ENCODE measurements around the gene SCN9A. TPM values are rescaled to one million over a fixed set of nuclear protein-coding genes. Genes with fewer than 3 reads are reported as not detected.

The SCN9A gene
- total RNA-seq, 1 donor from 2014 or later = 11.2 TPM

- Mint-ChIP-seq H3K36me3 (ENCODE audit: unreplicated experiment) (no peaks in the 10 kb centered on the region), H3K4me1 (ENCODE audit: low read depth, unreplicated experiment) (no peaks in the 10 kb centered on the region), H3K27me3 (ENCODE audit: unreplicated experiment) (no peaks in the 10 kb centered on the region), H3K27ac (ENCODE audit: unreplicated experiment) (no peak overlapping the region), H3K4me3 (ENCODE audit: unreplicated experiment) (no peak overlapping the region), H3K9me3 (ENCODE audit: unreplicated experiment) (no peaks in the 10 kb centered on the region)
- no peak for TF ChIP-seq CTCF (IDR thresholded peaks at IDR 0.05; ENCODE audit: partially characterized antibody, unreplicated experiment)
- DNase-seq = no peak
Observed at GRCh38 chr2:166238176-166238575, 137.6 kb downstream of the SCN9A start.

GRCh38 chr2:166234112-166234846 is 141.5 kb downstream of the SCN9A start:
- Mint-ChIP-seq H3K4me3 (ENCODE audit: unreplicated experiment) (no peak overlapping the region), H3K9me3 (ENCODE audit: unreplicated experiment) (no peaks in the 10 kb centered on the region), H3K27ac (ENCODE audit: unreplicated experiment) (no peak overlapping the region), H3K4me1 (ENCODE audit: low read depth, unreplicated experiment) (no peaks in the 10 kb centered on the region), H3K36me3 (ENCODE audit: unreplicated experiment) (no peaks in the 10 kb centered on the region), H3K27me3 (ENCODE audit: unreplicated experiment) (no peaks in the 10 kb centered on the region)
- no peak for DNase-seq
- no peak for TF ChIP-seq CTCF (IDR thresholded peaks at IDR 0.05; ENCODE audit: partially characterized antibody, unreplicated experiment)

- no peak for DNase-seq
- Mint-ChIP-seq H3K27me3 (ENCODE audit: unreplicated experiment) (no peaks in the 10 kb centered on the region), H3K27ac (ENCODE audit: unreplicated experiment) (no peak overlapping the region), H3K36me3 (ENCODE audit: unreplicated experiment) (no peaks in the 10 kb centered on the region), H3K4me1 (ENCODE audit: low read depth, unreplicated experiment) (no peaks in the 10 kb centered on the region), H3K9me3 (ENCODE audit: unreplicated experiment) (no peaks in the 10 kb centered on the region), H3K4me3 (ENCODE audit: unreplicated experiment) (no peak overlapping the region)
- no peak for TF ChIP-seq CTCF (IDR thresholded peaks at IDR 0.05; ENCODE audit: partially characterized antibody, unreplicated experiment)
Observed at GRCh38 chr2:166233244-166233643, 142.5 kb downstream of the SCN9A start.

- Mint-ChIP-seq H3K4me1 (ENCODE audit: low read depth, unreplicated experiment) (no peaks in the 10 kb centered on the region), H3K36me3 (ENCODE audit: unreplicated experiment) (no peaks in the 10 kb centered on the region), H3K27me3 (ENCODE audit: unreplicated experiment) (no peaks in the 10 kb centered on the region), H3K4me3 (ENCODE audit: unreplicated experiment) (no peak overlapping the region), H3K9me3 (ENCODE audit: unreplicated experiment) (no peaks in the 10 kb centered on the region), H3K27ac (ENCODE audit: unreplicated experiment) (no peak overlapping the region)
- no peak for TF ChIP-seq CTCF (IDR thresholded peaks at IDR 0.05; ENCODE audit: partially characterized antibody, unreplicated experiment)
- DNase-seq = no peak
Observed at GRCh38 chr2:166230724-166231070, 145.0 kb downstream of the SCN9A start.

- Mint-ChIP-seq H3K27ac (ENCODE audit: unreplicated experiment) (no peak overlapping the region), H3K36me3 (ENCODE audit: unreplicated experiment) (no peaks in the 10 kb centered on the region), H3K4me1 (ENCODE audit: low read depth, unreplicated experiment) (no peaks in the 10 kb centered on the region), H3K9me3 (ENCODE audit: unreplicated experiment) (no peaks in the 10 kb centered on the region), H3K27me3 (ENCODE audit: unreplicated experiment) (no peaks in the 10 kb centered on the region), H3K4me3 (ENCODE audit: unreplicated experiment) (no peak overlapping the region)
- no peak for DNase-seq
- no peak for TF ChIP-seq CTCF (IDR thresholded peaks at IDR 0.05; ENCODE audit: partially characterized antibody, unreplicated experiment)
Observed at GRCh38 chr2:166230024-166230723, 145.6 kb downstream of the SCN9A start.
